HG03571 (cell line): Measurements from ENCODE around the gene L3MBTL4.
"Not testable (repeated sequence)": the region's sequence is repeated elsewhere in the genome, so short reads cannot be mapped to it uniquely, and the experiment has no call there.

Experiments used
- ATAC-seq: cut with Tn5 transposase; IDR thresholded peaks from one replicate; pipeline ENCODE4 v1.9.1; 2021; ENCODE audit not compliant: unreplicated experiment

The L3MBTL4 gene

DNA sequence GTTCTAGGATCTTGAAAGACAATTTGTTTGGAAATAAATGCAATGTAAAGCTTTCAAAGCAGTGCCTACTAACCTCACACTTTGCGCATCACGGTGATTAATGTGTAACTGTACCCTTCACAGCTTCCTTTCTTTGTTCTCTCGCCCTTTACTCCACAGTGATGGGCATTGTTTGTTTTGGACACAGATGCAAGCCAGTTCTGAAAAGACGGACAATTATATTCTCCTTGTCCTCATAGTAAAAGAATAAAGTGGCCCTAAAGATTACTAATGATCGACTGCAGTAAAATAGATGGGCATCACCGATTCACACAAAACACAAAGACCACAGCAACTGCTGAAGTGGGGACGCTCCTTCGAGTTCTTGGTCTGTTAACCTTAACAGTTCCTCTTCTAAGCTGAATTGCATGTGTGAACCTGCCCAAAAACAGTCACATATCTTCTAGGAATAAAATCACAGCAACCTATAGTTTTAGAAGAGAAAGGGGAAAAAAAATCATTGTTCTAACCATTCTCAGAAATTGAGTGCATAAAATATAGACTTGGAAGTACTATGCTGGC is 7.7 kb downstream of the L3MBTL4 start:
- no peak for ATAC-seq

DNA sequence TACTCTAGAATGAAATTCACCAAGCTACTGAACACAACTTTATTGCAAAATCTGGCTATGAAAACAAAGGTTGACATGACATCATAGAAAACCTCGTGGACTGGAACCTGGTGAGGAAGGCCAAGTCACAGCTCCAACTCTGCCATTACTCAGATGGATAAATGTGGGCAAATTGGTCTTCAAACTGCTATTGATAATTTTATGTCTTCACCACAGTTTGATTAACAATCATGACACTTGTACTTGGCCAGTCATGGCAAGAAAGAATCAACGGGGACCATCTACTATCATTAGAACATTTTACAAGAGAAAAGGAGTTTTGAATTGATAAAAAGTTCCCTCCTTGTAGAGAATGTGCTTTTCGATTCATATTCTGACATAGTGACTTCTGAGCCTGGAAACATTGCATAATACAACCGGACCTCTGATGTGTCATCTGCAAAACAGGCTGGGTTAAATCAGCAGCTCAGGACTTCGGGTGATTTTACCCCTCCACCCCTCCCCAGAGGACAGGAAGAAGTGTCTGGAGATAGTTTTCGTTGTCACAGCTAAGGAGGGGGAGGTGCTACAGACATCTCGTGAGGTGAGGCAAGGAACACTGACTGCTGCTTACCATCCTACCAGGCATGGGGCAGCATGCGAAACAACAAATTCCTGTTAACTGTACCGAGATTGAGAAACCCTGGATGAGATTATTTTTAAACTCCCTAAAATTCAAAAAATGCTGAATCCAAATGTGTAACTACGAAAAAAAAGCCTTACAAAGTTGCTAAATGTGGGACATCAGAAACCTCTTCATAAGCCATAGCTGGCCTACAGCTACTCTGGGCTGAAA is 8.4 kb downstream of the L3MBTL4 start:
- no peak for ATAC-seq

DNA sequence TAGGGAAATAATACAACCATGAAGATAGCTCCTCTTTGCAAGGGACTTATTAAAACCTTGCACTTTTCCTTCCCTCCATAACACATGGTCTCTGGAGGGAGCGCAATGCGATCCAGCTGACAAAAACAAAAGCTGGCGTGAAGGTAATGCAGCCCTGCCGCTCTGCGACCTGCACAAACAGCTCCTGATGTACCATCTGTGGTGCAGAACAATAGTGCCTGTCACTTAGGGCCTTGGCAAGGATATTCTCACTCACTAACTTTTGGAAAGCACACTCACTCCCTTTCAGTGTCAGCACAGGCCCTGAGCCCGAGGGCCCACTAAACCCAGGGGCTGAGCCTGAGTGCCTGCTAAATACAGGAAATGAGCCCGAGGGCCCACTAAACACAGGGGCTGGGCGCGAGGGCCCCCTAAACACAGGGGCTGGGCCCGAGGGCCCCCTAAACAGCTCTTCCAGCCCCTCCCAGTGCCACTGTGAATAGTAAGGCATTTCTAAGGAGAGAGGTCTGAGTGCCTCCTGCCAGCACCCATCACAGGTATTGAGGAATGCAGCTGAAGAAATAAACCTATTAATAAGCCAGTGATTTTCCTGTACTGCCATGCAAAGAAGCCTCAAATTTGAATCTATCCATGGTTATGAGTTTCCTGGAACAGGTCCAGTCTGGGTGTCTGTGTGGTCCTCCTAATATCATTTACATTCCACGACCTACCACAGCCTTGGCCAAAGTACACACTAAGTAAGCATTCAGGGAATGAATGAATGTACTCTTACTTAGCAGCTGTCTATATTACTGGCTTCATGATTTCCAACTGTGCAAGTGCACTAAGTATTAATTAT is 9.3 kb downstream of the L3MBTL4 start:
- ATAC-seq = no peak

DNA sequence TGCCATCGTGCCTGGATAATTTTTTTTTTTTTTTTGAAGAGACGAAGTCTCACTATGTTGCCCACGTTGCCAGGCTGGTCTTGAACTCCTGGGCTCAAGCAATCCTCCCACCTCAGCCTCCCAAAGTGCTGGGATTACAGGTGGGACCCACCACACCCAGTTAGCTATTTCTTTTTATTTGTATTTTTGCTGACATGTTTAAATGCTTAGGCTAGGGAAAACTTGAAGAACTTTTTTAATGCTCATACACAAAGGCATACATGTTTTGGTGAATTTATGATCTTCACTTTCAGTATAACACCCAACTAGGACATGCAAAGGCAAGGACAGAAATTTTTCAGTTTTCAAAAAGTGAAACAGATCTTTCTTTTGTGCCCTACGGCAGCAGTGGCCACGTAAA is 9.9 kb downstream of the L3MBTL4 start:
- no peak for ATAC-seq

DNA sequence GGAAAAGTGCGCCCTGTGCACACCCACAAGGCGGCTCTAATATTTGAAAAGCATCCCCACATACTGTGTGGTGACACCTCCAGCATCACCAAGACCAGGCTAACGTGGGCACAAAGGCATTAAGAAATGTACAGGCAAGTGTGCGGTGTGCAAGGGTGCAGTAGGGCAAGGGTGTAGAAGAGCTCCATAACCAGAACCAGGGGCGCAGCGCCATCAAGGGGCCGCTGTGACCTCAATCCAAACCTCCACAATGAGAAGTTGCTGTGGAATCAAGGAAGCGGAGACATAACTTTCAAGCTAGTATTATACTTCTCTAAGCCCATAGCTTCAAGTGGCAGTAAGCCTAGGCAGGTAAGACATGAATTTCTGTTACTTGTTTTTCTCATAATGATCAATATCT is 13.0 kb downstream of the L3MBTL4 start:
- ATAC-seq = no peak

DNA sequence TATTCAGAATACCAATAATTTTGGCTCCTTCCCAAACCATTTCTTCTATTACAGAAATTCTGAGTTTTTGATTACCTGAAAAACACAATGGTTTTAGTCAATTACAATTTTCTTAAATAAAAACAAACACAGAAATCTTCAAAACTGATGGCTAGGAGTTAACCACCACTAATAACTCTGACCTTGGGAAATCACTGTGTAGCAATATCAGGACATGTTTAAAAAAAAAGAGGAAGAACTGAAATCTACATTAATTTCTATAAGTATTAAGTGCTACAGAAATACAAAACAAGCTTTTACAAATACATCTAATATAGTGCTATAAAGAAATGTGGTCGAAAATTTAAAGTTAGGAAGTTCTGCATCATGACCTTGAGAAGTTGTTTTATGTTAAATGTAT is 14.9 kb downstream of the L3MBTL4 start:
- no peak for ATAC-seq

DNA sequence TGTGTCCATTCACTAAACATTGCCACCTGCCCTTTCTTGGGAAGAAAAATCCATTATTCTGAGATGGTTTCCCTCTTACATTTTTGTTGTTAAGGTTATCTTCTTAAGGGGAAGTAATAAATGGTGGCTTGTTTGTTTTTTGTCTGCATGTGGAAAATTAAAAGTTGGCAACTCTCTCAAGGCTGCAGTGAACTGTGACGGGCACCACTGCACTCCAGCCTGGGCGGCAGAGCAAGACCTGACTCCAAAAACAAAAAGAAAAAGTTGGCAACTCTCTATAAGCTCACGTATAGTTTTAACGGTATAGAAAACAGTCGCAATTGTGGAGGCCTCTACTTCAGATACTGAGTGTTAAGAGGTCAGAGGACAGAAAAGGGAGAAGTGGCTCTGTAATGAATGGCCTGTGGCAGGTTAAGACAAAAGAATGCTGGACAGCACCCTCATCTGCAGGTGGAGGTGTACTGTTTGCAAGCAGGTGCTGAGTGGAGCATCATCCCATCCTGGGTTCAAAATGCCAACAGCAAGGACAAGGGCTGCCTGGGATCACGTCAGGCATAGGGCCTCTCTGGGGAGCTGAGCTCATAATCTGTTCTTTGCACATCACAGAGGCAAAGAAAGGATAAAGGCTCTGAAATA is 16.7 kb downstream of the L3MBTL4 start:
- no peak for ATAC-seq

DNA sequence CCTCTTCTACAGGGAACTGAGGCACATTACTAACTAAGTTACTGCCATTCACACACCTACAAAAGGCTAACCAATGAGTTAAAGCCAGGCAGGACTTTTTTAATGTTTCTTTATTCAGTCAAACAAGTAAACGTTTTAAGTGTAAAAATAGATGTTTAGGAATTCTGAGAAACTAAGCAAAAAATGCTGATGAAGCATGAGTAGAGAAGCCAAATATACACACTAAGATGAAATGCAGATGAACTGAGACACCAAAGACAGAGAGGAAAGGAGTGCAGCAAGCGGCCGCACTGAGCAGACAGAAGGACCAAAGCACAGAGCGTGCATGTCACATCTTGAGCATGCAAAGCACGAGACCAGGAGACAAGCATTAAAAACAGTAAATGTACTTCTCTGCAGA is 17.9 kb downstream of the L3MBTL4 start:
- ATAC-seq = no peak

DNA sequence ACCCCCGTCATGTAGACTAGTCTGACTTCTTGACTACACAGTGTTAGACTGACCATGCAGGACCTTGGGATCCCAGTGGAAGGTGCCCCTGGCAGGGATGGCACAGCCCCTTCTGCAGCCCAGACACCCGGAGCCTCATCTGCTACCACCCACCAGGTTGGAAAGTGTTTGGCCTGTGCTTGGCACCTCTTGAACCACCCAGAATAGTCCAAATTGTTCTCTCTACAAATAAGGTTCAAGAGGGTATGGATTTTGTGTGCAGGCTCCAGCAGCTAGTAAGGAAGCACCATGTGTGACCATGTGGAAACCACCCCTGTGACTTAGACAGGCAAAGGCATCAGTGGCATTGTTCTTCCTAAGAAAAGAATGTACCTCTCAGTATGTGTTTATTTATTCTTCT is 18.4 kb downstream of the L3MBTL4 start:
- ATAC-seq = no peak

DNA sequence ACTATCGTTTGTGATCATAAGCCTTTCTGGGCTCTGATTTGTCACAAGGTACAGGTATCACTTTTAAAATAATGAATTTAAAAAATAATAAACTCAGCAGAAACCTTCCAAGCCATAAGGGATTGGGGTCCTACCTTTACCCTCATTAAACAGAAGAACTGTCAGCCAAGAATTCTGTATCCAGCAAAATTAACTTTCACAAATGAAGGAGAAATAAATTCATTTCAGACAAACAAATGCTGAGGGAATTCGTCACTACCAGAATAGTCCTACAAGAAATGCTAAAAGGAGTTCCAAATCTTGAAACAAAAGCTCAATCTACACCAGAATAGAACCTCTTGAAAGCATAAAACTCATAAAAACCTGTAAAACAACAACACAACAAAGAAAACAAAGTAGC is 25.7 kb downstream of the L3MBTL4 start:
- no peak for ATAC-seq

DNA sequence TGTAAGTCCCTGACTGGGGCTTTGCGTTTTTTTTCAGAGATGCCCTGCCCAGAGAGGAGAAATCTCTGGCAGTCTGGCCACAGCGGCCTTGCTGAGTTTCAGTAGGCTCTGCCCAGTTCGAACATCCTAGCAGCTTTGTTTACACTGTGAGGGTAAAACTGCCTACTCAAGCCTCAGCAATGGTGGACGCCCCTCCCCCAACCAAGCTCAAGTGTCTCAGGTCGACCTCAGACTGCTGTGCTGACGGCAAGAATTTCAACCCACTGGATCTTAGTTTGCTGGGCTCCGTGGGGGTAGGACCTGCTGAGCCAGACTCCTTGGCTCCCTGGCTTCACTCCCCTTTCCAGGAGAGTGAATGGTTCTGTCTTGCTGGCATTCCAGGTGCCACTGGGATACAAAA is 31.7 kb downstream of the L3MBTL4 start:
- ATAC-seq = no peak

DNA sequence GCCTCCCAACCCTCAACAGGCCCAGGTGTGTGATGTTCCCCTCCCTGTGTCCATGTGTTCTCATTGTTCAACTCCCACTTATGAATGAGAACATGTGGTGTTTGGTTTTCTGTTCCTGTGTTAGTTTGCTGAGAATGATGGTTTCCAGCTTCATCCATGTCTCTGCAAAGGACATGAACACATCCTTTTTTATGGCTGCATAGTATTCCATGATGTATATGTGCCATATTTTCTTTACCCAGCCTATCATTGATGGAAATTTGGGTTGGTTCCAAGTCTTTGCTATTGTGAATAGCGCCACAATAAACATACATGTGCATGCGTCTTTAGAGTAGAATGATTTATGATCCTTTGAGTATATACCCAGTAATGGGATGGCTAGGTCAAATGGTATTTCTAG is 37.2 kb downstream of the L3MBTL4 start:
- not testable (repeated sequence) for ATAC-seq

DNA sequence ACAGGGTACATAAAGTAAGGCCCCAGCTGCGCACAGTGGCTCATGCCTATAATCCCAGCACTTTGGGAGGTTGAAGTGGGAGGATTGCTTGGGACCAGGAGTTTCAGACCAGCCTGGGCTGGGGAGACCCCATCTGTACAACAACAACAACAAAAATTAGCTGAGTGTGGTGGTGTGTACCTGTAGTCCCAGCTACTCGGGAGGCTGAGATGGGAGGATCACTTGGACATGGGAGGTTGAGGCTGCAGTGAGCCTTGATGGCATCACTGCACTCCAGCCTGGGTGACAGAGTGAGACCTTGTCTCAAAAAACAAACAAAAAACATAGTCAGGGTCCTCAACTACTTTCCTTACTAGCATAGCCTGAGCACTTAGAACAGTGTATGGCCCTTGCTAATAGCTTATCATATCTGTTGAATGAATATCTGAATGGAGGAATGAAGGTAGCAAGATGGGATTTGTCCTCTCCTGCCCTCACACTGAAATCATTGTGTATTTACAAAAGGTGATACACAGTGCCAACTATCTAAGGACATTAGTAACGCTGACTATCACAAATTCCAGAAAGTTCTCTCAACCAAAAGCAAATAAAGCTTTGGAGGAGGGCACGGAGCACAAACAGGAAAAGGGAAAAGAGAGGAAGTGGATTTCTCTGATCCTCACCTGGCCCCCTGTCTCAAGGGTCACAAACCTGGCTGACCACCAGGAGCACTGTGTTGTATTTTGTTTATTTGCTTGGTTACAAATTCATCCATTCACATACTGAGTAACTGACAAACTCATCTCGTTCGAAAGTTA is 38.1 kb downstream of the L3MBTL4 start:
- no peak for ATAC-seq

DNA sequence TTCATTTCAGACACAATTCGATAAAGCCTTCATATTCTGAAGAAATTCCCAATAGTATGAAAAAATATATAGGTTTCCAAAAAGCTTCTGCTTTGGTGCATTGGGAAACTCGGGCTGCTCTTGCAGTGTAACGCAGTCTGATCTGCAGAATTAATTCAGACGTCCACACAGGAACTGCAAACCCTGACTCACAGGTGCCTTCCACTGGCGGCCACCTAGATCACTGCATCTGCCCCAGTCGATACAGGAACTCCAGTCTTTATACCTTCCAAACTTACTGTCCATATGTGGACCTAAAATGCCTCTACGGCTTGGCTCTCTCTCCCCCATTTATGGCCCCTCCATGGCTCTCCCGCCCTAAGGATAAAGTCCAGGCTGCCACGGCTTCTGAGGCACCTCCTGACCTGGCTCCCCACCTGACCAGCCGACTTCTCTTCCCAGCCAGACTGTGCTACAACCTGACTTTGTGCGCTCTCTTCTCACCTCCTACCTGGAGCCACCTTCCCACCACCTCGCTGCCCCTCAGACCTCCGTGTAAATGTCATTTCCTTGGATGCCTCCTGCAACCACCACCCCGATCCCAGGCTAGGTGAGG is 39.7 kb downstream of the L3MBTL4 start:
- no peak for ATAC-seq

DNA sequence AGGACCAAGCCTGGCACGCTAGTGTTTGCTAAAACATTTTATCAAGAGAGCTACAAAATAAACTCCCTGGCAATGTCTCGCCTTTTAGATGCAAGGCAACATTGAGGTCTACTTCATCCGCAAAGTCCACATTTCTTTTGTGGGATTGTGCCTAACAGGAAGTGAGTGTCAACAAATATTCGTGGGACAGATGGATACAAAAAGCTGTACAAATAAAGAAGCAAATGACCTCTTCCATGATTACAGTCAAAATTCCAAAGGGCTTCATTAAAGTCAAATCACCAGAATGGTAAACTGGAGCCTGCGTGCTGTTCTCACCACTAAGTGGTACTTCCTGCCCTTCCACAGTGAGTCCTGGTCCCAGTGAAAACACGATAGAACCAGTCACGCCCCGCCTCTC is 40.4 kb downstream of the L3MBTL4 start:
- ATAC-seq = no peak

DNA sequence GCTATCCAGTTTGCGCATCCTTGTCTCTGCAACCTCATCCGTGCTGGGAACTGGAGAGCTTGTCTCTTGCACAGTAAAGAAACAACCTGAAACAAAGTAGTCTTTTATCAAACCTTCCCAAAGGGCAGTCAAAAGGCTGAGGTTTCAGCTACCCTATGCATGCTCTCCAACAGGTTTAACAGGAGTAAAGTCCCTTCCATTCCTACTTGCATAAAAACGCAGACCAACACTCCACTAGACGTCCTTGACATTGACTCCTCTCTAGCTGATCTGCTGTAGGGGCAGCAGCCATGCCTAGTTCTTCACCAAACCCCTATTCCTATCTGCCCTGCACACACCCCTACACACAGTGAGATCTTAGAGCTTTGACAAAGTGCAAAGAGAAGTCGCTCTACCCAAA is 41.5 kb downstream of the L3MBTL4 start:
- no peak for ATAC-seq

DNA sequence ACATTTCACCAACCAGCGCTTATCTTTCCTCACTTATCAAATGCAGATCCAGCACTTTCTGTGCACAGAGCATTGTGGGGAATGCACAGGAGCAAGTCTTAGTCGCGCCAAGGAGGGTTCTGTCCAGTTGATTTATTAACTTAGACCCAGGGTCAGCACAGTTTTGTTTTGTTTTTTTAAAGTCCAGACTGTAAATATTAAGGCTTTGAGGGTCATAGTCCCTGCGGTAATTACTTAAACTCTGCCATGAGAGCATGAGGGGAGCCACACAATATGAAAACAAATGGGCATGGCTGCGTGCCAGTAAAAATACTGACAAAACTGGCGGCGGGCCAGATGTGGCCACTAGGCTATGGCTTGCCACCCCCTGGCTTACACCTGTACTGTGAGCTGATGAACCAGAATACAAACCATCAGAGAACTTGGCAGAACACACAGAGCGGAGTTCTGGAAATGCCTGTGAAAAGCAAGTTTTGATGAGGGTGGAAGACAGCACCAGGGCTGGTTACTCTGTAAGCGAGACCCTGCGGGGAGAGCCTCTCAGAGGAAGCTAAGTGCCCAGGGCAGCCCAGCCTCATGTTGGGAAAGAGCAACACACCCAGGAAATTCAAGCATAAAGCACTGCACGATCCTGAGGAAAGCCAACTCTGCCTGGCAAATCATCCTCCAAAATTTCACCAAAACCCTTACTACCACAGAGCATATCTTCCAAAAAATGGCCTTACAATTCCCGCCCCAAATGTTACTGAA is 43.6 kb downstream of the L3MBTL4 start:
- ATAC-seq = no peak

DNA sequence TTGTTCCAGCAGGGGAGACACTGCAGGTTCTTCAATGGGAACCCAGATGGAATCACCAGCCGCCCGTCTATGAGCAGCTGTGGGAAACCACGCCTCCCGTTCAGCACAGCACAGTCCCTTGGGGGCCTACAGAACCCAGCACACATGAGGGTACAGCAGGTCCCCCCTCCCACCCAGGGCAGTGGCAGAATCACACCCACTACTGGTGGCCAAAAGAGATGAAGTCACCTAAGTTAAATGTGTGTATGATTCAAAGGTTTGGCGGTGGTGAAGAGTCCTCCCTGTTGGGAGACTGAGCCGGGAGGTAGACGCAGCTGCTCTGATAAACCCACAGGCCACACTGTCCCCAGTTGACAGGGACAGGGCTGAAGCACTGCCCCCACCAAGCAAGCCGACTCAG is 44.3 kb downstream of the L3MBTL4 start:
- no peak for ATAC-seq

DNA sequence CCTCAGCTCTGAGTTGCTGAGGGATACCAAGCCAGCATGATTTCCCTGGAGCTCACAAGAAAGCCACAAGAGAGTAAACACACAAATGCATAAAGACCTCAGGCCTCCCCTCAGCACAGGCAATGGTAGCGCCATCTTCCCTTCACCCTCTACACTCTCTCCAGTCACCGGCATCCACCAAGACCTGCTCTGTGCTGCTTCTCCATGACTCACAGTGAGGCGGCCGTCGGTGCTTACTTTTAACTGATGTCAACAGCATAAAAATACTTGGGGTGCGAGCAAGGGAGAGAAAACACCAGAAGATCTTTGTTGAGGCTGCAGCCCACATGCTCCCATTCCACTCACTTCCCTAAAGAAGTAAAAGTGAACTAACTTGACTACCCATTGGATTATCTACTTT is 46.7 kb downstream of the L3MBTL4 start:
- ATAC-seq = no peak

DNA sequence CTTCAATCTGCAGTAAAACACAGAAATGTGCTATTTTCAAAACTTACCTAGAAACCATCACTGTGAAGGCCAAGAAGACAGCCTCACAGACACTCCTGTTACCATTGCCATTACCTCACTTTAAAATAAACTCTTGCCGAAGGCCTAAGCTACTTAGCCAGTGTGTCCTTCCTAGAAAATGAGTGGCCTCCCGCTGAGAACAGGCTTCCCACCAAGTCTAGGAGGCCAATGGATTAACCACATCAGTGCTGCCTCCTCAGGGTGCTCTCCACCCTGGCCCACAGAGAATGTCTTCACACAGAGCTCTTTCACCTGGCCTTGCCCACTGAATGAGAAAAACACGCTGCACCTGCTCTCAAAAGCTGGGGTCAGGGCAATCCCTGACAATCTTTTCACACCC is 47.5 kb downstream of the L3MBTL4 start:
- ATAC-seq = no peak
